Measurements from ENCODE around the gene LRRC66.

LRRC66 gene

GRCh38 chr4:52010986-52011385 lies 9.2 kb downstream of the LRRC66 start:
- DNase-seq (ENCODE audit: low spot score): no peak

- no peak for DNase-seq (ENCODE audit: low spot score)
Measured at GRCh38 chr4:52006887-52007286, 13.3 kb downstream of the LRRC66 start.

GRCh38 chr4:52005604-52006273 lies 14.4 kb downstream of the LRRC66 start:
- DNase-seq (ENCODE audit: low spot score): no peak

- no peak for DNase-seq (ENCODE audit: low spot score)
Measured at GRCh38 chr4:52004414-52004813, 15.7 kb downstream of the LRRC66 start.

- no peak for DNase-seq (ENCODE audit: low spot score)
Measured at GRCh38 chr4:52001616-52002015, 18.5 kb downstream of the LRRC66 start.

GRCh38 chr4:51999250-51999649 lies 20.9 kb downstream of the LRRC66 start:
- no peak for DNase-seq (ENCODE audit: low spot score)

- DNase-seq (ENCODE audit: low spot score): no peak
Measured at GRCh38 chr4:51998837-51999236, 21.3 kb downstream of the LRRC66 start.

- no peak for DNase-seq (ENCODE audit: low spot score)
Measured at GRCh38 chr4:51997647-51998046, 22.5 kb downstream of the LRRC66 start.

- DNase-seq (ENCODE audit: low spot score): no peak
Measured at GRCh38 chr4:51995647-51996220, 24.4 kb downstream of the LRRC66 start.

- no peak for DNase-seq (ENCODE audit: low spot score)
Measured at GRCh38 chr4:51965862-51966261, 54.3 kb downstream of the LRRC66 start.

- no peak for DNase-seq (ENCODE audit: low spot score)
Measured at GRCh38 chr4:51963841-51964517, 56.2 kb downstream of the LRRC66 start.

- DNase-seq (ENCODE audit: low spot score): no peak
Measured at GRCh38 chr4:51960486-51960885, 59.7 kb downstream of the LRRC66 start.

- DNase-seq (ENCODE audit: low spot score): no peak
Measured at GRCh38 chr4:51958199-51958968, 61.8 kb downstream of the LRRC66 start.

All from Ammon's horn (tissue), 1 donor.